ENCODE results near the gene HMGB4.

The HMGB4 gene

DNA sequence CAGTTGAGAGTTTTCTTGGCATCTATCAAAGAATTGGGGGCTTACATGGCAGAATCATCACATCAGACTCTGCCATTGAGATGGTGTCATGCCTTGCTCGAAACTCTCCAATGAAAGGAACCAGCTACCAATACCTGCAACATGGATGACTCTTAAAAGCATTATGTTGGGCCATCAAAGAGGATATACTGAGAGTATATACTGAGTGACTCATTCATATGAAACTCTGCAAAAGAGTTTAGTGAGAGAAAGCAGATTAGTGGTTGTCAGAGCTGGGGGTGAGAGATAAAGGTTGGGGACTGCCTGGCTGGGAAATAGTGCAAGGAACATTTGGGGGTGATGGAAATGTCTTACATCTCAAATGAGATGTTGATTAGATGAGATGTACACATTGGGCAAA lies 14.7 kb upstream of the HMGB4 start:
- no peak for DNase-seq

GRCh38 chr1:33850481-33850880 lies 13.4 kb upstream of the HMGB4 start:
- no peak for DNase-seq

DNA sequence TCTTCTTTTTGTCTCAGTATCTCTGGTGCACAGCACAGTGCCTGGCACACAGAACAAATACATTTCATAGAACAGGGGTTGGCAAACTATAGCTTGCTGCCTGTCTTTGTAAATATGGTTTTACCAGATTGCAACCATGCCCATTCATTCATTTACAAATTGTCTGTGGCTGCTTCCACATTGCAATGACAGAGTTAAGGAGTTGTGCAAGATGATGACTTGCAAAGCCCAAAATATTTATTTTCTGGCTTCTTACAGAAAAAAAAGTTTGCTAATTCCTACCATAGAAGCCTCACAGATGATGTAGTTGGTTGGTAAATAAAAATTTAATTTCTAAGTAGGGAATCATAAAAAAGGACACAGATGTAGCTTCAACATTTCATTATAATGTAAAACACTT lies 11.2 kb upstream of the HMGB4 start:
- DNase-seq: no peak

DNA sequence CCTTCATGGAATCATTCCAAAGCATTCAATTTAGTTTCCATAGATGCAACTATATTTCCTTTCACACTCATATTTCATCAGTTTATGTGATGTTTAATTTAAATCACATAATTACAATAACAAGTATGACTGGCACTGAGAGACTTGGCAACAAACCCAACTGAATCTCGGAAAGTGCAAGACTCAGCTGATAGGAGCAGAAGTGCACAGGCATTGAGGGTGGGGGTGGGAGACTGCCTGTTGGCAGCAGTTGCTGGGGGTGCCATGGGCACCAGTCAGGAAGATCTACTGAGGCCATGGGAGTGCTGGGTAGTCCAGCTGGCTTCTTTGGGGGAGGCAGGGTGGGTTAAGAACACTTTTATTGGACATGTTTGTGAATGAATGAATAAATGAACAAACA lies 10.4 kb upstream of the HMGB4 start:
- DNase-seq: no peak

DNA sequence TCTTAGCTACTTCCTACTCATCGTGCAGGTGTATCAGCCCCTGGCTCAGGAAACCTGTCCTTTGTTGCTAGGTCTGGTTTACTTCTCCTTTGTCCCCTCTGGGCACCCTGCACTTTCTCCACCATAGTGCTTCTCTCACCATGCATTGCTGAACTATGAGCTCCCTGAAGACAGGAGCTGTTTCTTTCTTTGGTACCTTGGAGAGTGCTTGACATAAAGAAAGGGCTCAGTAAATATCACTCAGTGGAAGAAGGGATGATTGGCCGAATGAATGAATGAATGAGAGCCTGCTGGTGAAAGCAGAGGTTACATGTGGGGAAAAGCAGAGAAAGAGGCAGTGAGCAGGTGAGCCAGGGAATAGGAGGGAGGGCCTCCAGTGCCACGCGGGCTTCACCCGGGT lies 9.8 kb upstream of the HMGB4 start:
- DNase-seq: no peak

GRCh38 chr1:33860671-33861070 lies 3.2 kb upstream of the HMGB4 start:
- no peak for DNase-seq

DNA sequence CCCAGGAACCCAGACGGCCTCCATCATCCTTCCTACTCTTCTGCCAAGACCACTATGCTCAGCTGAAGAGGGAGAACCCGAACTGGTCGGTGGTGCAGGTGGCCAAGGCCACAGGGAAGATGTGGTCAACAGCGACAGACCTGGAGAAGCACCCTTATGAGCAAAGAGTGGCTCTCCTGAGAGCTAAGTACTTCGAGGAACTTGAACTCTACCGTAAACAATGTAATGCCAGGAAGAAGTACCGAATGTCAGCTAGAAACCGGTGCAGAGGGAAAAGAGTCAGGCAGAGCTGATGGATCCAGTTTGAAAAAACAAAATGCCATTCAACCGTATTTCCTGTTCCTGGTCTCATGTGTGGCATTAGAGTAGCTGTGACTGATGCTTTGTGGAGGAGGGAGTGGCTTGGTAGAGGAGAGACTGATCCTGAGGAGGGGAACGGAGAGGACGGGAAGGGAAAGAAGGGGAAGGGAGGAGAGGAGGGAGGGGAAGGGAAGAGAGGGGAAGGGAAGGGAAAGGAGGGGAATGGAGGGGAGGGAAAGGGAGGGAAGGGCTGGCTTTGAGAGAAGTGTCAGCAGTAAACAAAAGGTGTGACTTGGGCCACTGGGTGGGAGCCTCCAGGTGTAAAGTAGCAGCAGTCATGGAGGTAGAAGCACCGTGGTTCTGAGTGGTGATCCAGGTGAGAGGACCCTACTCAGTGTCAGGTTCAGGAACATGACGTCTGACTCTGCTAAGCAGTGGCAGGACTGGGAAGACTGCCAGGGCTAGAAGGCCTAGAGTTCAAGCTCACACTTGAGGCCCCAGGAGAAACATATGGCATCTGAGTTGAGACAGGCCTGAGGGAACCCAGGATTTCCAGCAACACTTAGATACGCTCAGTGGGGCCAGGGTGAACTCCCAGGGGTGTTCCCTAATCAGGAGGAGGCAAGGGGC lies 846 bp downstream of the HMGB4 start:
- no peak for DNase-seq

- no peak for DNase-seq
Measured at GRCh38 chr1:33866281-33866680, 2.4 kb downstream of the HMGB4 start.

DNA sequence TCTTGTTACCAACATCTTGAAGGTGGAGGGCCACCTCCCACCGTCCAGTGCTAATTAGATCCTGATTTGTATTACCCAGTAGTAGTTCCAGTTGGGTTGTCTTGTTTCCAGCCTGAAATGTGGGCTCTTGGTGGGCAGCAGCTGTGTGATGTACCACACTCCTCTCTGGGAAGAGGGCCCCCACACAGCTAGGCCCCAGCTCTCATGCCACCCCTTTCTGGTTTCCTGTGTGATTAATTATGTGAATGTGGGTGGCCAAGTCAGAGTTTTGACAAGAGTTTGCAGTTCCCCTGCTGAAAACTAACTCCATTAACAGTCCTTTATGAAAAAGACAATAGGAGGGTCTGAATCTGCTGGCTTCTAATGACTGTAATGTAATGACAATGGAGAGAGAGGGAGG lies 3.8 kb downstream of the HMGB4 start:
- no peak for DNase-seq

GRCh38 chr1:33872275-33872674 lies 8.4 kb downstream of the HMGB4 start:
- no peak for DNase-seq

DNA sequence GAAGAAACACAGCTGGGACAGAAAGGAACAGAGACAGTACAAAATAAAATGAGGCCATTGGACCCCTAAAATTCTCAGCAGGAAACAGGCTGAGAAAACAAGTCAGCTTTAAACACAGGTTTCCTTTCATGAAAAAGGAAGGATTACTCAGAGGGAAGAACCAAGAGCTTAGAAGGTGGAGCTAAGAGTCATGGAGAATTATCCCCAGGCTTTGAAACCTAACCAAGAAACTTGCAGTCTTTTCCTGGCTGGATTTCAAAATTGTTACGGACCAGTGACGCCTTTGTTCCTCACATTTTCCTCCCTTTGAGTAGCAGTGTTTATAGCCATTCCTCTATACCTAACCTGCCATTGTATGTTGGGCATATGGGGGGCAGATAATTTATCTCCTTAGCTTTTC lies 8.8 kb downstream of the HMGB4 start:
- no peak for DNase-seq

DNA sequence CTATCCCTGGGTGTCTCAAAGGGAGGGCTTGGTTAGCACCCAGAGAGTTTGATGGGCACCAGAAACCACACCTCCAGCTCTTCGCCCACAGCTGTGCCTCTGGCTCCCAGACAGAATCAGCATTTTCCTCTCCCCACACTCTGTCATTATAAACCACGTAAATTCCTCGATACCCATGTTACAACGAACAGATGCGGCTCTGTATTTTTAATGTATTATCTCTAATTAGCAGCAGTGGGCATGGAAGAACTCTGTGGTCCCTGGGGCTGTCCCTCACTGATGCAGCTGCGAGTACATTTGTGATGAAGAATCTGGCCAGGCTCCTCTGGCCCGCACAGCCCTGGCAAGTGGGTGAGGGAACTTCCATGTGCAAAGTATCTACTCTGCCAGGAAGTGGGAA lies 10.8 kb downstream of the HMGB4 start:
- no peak for DNase-seq

DNA sequence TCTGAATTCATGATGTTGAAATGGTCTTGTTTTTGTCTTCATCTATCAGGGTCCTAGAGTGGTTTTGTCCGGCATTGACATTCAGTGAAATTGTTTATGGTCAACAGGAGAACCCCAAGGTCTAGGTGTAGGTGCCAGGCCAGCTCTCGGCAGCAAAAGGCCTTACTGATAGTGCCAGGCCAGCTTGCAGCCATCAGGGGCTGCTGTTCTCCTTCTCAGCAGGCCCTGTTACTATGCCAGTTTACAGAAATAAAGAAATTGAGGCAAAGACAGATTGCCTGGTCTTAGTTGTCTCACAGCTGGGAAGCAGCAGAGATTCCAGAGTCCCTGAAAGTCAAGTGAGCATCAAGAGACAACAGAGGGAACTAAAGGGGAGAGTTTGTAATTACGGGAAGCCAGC lies 12.0 kb downstream of the HMGB4 start:
- no peak for DNase-seq

DNA sequence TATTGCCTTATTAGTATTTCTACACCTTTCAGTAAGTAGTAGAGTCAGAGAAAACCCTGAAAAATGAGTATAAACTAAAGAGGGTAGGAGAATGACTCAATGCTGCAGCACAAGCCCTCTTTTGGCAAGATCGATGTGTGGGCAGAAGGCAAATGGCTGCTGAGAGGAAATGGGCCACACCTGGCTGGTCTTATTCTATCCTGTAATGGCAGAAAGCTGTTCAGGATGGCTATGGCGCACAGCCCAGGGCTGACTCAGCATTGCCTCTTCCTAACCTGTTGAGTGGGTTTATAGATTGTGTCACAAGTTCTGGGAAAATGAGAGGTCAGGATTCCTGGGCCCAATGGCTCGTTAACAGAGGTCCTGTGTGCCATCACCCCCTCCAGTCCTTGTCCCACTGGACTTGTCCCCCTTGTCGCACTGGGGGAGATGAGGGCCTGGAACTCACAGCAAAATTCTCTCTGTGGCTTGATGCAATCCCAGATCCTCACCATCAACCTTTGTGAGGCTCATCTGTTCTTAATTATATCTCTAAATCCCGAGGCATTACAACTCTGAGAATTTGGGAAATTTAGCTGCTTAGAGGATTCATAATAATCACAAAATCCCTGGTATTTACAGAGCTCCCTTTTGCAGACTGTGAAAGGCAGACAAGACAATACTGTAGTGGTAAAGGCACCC lies 13.2 kb downstream of the HMGB4 start:
- no peak for DNase-seq

- DNase-seq: no peak
Measured at GRCh38 chr1:33878392-33878791, 14.5 kb downstream of the HMGB4 start.

DNA sequence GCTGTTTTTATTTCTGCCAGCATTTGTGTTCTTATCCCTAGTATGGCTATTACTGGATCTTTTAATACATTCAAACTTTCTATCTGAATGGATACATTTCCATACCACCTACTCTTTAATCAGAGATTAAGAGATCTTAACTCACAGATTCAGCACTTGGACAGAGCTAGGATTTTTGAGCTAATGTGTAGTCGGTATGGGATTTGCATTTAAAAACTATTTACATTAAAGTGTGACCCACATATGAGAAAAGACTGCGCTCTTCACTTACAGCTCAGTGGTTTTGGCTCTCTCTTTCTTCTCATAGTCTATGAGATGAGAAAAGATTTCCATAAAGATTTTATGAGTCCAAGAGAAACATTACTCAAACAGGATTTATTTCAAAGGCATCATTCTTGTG lies 16.4 kb downstream of the HMGB4 start:
- DNase-seq: peak; percentile 1

- no peak for DNase-seq
Measured at GRCh38 chr1:33886496-33886895, 22.6 kb downstream of the HMGB4 start.

DNA sequence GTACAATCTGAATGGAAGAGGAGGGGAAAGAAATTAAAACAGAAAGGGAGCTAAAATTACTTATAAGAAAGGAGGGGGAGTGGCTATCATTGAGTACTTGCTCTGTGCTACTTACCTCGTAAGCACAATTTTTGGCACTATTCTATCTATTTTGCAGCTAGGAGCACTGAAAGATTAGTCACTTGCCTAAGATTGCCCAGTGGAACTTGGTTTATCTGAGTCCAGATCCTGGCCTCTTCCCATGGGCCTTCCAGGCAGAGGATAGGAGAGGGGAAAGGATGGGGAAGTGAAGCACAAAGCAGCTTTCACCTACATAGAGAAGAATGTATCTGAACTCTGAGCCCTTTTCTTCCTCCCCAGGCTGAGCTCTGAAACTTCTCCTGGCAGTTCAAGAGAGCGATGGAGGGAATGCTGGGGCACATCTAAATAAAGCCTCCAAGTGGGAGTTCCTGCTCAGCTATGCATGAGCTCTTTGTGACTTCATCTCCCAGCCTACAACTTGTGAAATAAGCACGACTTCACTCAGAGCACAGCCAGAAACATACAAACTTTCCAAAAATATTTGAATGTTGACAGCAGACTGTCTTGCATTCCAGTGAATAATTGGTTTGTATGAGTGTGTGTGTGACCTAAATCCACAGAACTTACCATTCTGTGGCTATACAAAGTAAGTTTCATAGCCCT lies 29.4 kb downstream of the HMGB4 start:
- no peak for DNase-seq

GRCh38 chr1:33895396-33895795 lies 31.5 kb downstream of the HMGB4 start:
- DNase-seq: no peak

DNA sequence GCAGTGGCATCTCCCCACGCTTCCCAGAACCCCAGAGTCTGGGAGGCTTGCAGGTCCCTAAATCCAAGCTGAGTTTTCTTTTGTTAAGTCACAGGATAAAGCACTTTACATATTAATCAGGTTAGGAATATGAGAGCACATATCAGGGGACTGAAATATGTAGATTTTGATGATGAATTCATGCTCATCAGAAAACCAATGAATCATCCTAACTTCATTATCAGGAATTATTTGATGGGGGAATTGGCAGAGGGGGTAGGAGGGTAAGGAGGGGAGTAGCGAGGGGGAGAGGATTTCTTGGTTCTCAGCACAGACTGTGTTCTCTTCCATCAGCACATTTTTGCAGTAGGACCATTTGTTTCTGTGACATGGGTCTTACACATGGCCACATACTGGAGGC lies 32.1 kb downstream of the HMGB4 start:
- no peak for DNase-seq

GRCh38 chr1:33897092-33897725 lies 33.3 kb downstream of the HMGB4 start:
- no peak for DNase-seq

DNA sequence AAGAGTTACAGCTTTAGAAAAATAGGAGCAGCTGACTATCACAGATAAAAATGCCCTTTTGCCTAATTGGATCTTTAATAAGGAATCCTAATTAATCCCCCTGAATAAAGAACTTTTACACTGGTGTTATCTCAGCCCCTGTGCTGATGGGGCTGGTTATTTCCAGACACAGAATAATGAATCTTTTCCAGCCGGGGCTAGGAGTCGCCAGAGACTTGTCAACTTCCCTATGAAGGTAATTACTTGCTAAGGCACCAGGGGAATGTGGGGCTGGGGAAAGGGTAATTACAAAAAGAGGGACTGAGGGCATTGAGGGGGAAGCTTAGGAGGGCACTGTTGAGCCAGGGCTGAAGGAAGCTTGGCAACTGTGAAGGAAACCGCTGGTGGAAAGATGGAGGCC lies 34.5 kb downstream of the HMGB4 start:
- no peak for DNase-seq

DNA sequence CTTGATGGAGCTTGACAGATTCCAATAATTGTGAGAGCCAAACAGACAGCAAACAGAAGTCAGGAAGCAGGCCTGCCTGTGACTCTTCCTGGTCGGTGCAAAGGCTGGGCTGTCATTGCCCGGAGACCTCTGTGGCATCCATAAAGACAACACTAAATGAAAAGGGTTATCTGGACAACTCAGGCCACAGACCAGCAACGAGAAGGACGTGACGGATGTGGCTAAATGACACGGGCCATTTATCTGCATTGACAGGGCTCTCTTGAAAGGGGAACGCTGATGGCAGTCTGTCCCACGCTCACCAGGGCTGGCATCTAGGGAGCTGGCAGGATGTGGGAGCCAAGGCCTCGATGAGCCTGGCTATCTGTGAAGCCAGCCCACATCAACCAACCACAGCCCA lies 35.0 kb downstream of the HMGB4 start:
- peak; percentile 86 for DNase-seq

Measured in hematopoietic multipotent progenitor cell treated with erythropoietin and hydrocortisone succinate and interleukin-3 and kit ligand, for 4 days (in vitro differentiated cells).